Breast epithelium (tissue), 4 donors: ENCODE results near the gene UBL4B. TPM values are rescaled to one million over a fixed set of nuclear protein-coding genes. Genes with fewer than 3 reads are reported as not detected.

Experiments used
- DNase-seq, 2 donors: peaks; one replicate each; pipeline ENCODE4 v3.0.0-alpha.2; 2019; ENCODE audit warnings: low spot score in 2 of 2
- H3K27ac ChIP-seq, 2 donors: fragments of 200-600 bp; sonication (generic) in 1 of 2; one replicate each; pipeline ENCODE4 v1.5.1; 2016 to 2019; ENCODE audit warnings: mild to moderate bottlenecking in 1 of 2
- H3K27me3 ChIP-seq, 2 donors: fragments of 200-600 bp; sonication (generic) in 1 of 2; one replicate each; pipeline versions ENCODE4 v1.5.1 to v1.6.0; 2017 to 2019; ENCODE audit warnings: control low read depth in 1 of 2, mild to moderate bottlenecking in 1 of 2
- H3K36me3 ChIP-seq: fragments of 200-600 bp; one replicate; pipeline ENCODE4 v1.5.1; 2019
- H3K4me1 ChIP-seq, 2 donors: fragments of 200-600 bp; sonication (generic); one replicate each; pipeline ENCODE4 v1.5.1; 2016 to 2019; ENCODE audit warnings: control low read depth in 1 of 2
- H3K4me3 ChIP-seq, 3 donors: fragments of 200-600 bp; sonication (generic); 1 replicate in 2 of 3; 2 replicates in 1 of 3; pipeline ENCODE4 v1.5.1; 2016 to 2019; ENCODE audit warnings: mild to moderate bottlenecking in 3 of 3, moderate library complexity in 2 of 3
- H3K9me3 ChIP-seq, 2 donors: fragments of 200-600 bp; sonication (generic) in 1 of 2; one replicate each; pipeline ENCODE4 v1.5.1; 2016 to 2019; ENCODE audit warnings: control low read depth in 1 of 2
- CTCF ChIP-seq, 3 donors: fragments of 450-650 bp; IDR thresholded peaks; one replicate each; pipeline ENCODE4 v1.5.1; 2016 to 2017; ENCODE audit warnings: antibody characterized with exemption in 3 of 3, mild to moderate bottlenecking in 3 of 3, moderate library complexity in 3 of 3
- POLR2A ChIP-seq: fragments of 450-650 bp; IDR thresholded peaks from one replicate; pipeline ENCODE4 v1.6.1; 2016; ENCODE audit warnings: antibody characterized with exemption, mild to moderate bottlenecking, moderate library complexity
- POLR2AphosphoS5 ChIP-seq, 3 donors: sonication (generic); formaldehyde crosslinking; IDR thresholded peaks; one replicate each; pipeline ENCODE4 v1.6.1; 2017; ENCODE audit warnings: antibody characterized with exemption in 3 of 3
- intact Hi-C: fragments of 100-400 bp; cut with DNase I; formaldehyde crosslinking; loops from one replicate; pipeline ENCODE4 v1.15.1; 2023; ENCODE audit warnings: low total_unique reads
- total RNA-seq, 3 donors: library from RNA; depleted of rRNA; stranded (reverse); fragments of >200 nt; gene quantifications; one replicate each; pipeline ENCODE4 v1.1.0, GENCODE V29; 2016

UBL4B gene
- total RNA-seq, 3 donors from 2014 or later, result 0.29 to 1.6 (median 0.96) TPM

GRCh38 chr1:110135666-110136065, 23.4 kb downstream of the UBL4B start:
- no peak overlapping the region for H3K27ac ChIP-seq
- H3K9me3 ChIP-seq, result no peaks in the 10 kb centered on the region
- H3K4me1 ChIP-seq, result no peaks in the 10 kb centered on the region
- no peak for DNase-seq
- intact Hi-C loops, result no loop called here
- TF ChIP-seq CTCF (IDR thresholded peaks at IDR 0.05) (no peak), POLR2A (no peak), POLR2AphosphoS5 (IDR thresholded peaks at IDR 0.05) (no peak)
- H3K36me3 ChIP-seq, result no peaks in the 10 kb centered on the region
- H3K4me3 ChIP-seq, result no peak overlapping the region
- peaks cover 0 to 19% of the 10 kb centered on the region in 2 donors for H3K27me3 ChIP-seq

- intact Hi-C loops, result no loop called here
- peaks cover 0 to 22% of the 10 kb centered on the region in 2 donors for H3K27me3 ChIP-seq
- H3K9me3 ChIP-seq, result no peaks in the 10 kb centered on the region
- no peak for TF ChIP-seq POLR2A
- no peak for TF ChIP-seq CTCF (IDR thresholded peaks at IDR 0.05)
- no peak overlapping the region for H3K4me3 ChIP-seq
- no peak overlapping the region for H3K27ac ChIP-seq
- H3K4me1 ChIP-seq, result no peaks in the 10 kb centered on the region
- no peaks in the 10 kb centered on the region for H3K36me3 ChIP-seq
- no peak for DNase-seq
These were observed 24.7 kb downstream of the UBL4B start for GRCh38 chr1:110136911-110137310.

GRCh38 chr1:110138956-110139355, 26.7 kb downstream of the UBL4B start:
- no peaks in the 10 kb centered on the region for H3K36me3 ChIP-seq
- no peak overlapping the region for H3K27ac ChIP-seq
- TF ChIP-seq POLR2AphosphoS5 (IDR thresholded peaks at IDR 0.05) (no peak), POLR2A (no peak), CTCF (IDR thresholded peaks at IDR 0.05) (no peak)
- no peak overlapping the region for H3K4me3 ChIP-seq
- intact Hi-C loops, result no loop called here
- H3K9me3 ChIP-seq, result no peaks in the 10 kb centered on the region
- no peaks in the 10 kb centered on the region for H3K4me1 ChIP-seq
- no peak for DNase-seq
- H3K27me3 ChIP-seq, result peaks cover 0 to 34% of the 10 kb centered on the region in 2 donors

GRCh38 chr1:110144366-110144765, 32.1 kb downstream of the UBL4B start:
- Histone ChIP-seq H3K27me3 (peaks cover 0 to 44% of the 10 kb centered on the region in 2 donors), H3K36me3 (no peaks in the 10 kb centered on the region), H3K27ac (no peak overlapping the region), H3K9me3 (no peaks in the 10 kb centered on the region), H3K4me1 (no peaks in the 10 kb centered on the region), H3K4me3 (no peak overlapping the region)
- TF ChIP-seq CTCF (IDR thresholded peaks at IDR 0.05), result no peak
- TF ChIP-seq POLR2A, result no peak
- no peak for TF ChIP-seq POLR2AphosphoS5 (IDR thresholded peaks at IDR 0.05)
- intact Hi-C loops, result no loop called here
- no peak for DNase-seq

GRCh38 chr1:110148961-110149360, 36.7 kb downstream of the UBL4B start:
- Histone ChIP-seq H3K27me3 (peaks cover 0 to 61% of the 10 kb centered on the region in 2 donors), H3K36me3 (no peaks in the 10 kb centered on the region), H3K9me3 (no peaks in the 10 kb centered on the region), H3K4me1 (peaks cover 0 to 11% of the 10 kb centered on the region in 2 donors), H3K4me3 (no peak overlapping the region), H3K27ac (no peak overlapping the region)
- intact Hi-C loops, result loop anchor here (5.0 kb wide), 1 partner anchor 992 kb away; no protein-coding TSS in a partner anchor
- TF ChIP-seq POLR2A (no peak), CTCF (IDR thresholded peaks at IDR 0.05) (no peak), POLR2AphosphoS5 (IDR thresholded peaks at IDR 0.05) (no peak)
- no peak for DNase-seq
